Gastroesophageal sphincter (tissue), 4 donors: ENCODE measurements around the gene C1QTNF4. TPM values are rescaled to one million over a fixed set of nuclear protein-coding genes. Genes with fewer than 3 reads are reported as not detected.

Source experiments
- ATAC-seq: fragments of 150-250 bp; one replicate; pipeline ENCODE4 v1.9.1; 2016; ENCODE audit warnings: mild to moderate bottlenecking, moderate library complexity
- H3K27ac ChIP-seq, 4 donors: fragments of 200-600 bp; sonication (generic) in 3 of 4; 1 replicate in 3 of 4; 2 replicates in 1 of 4; pipeline ENCODE4 v1.5.1; 2016 to 2019
- H3K27me3 ChIP-seq: fragments of 200-600 bp; sonication (generic); one replicate; pipeline ENCODE4 v1.5.1; 2019
- H3K36me3 ChIP-seq, 2 donors: fragments of 200-600 bp; sonication (generic); one replicate each; pipeline ENCODE4 v1.5.1; 2019; ENCODE audit warnings: control low read depth in 1 of 2
- H3K4me1 ChIP-seq, 3 donors: fragments of 200-600 bp; sonication (generic); 1 replicate in 2 of 3; 2 replicates in 1 of 3; pipeline ENCODE4 v1.5.1; 2016 to 2019; ENCODE audit warnings: control low read depth in 2 of 3
- H3K4me3 ChIP-seq, 2 donors: fragments of 200-600 bp; sonication (generic); one replicate each; pipeline ENCODE4 v1.5.1; 2019; ENCODE audit warnings: mild to moderate bottlenecking in 1 of 2, moderate library complexity in 1 of 2
- H3K9me3 ChIP-seq, 3 donors: fragments of 200-600 bp; sonication (generic); one replicate each; pipeline ENCODE4 v1.5.1; 2017 to 2019; ENCODE audit warnings: control low read depth in 2 of 3
- CTCF ChIP-seq, 4 experiments: fragments of 200-600 bp in 2 of 4; fragments of 450-650 bp in 2 of 4; sonication (generic) in 1 of 4; IDR thresholded peaks; one replicate each; pipeline ENCODE4 v1.5.1; 2017 to 2019; ENCODE audit warnings: antibody characterized with exemption in 4 of 4, mild to moderate bottlenecking in 2 of 4, moderate library complexity in 2 of 4
- EP300 ChIP-seq: sonication (generic); formaldehyde crosslinking; IDR thresholded peaks from one replicate; pipeline ENCODE4 v1.6.1; 2017; ENCODE audit warnings: antibody characterized with exemption, mild to moderate bottlenecking
- POLR2A ChIP-seq, 2 donors: fragments of 450-650 bp; IDR thresholded peaks; one replicate each; pipeline ENCODE4 v1.6.1; 2017; ENCODE audit warnings: antibody characterized with exemption in 2 of 2, mild to moderate bottlenecking in 2 of 2, moderate library complexity in 1 of 2
- POLR2AphosphoS5 ChIP-seq: sonication (generic); formaldehyde crosslinking; IDR thresholded peaks from one replicate; pipeline ENCODE4 v1.6.1; 2017; ENCODE audit warnings: antibody characterized with exemption
- WGBS, 2 donors: methylation state at CpG; one replicate each; pipeline ENCODE4 v1.1.5; 2018; ENCODE audit warnings: low coverage in 1 of 2; 5-methylcytosine and 5-hydroxymethylcytosine counted together
- total RNA-seq, 4 donors: library from RNA; depleted of rRNA; stranded (reverse); fragments of >200 nt; gene quantifications; one replicate each; pipeline ENCODE4 v1.1.0, GENCODE V29; 2016

Gene C1QTNF4
- total RNA-seq, 4 donors from 2014 or later, result 0.47 to 5.1 (median 2.3) TPM

GRCh38 chr11:47606731-47607130, 12.5 kb upstream of the C1QTNF4 start:
- H3K27me3 ChIP-seq, result no peaks in the 10 kb centered on the region
- H3K9me3 ChIP-seq, result no peaks in the 10 kb centered on the region
- ATAC-seq, result no peak
- WGBS, 2 donors, result 27 to 38% methylated on average over 4 to 5 of the region's 5 CpGs
- TF ChIP-seq CTCF (IDR thresholded peaks at IDR 0.05) (no peak), POLR2AphosphoS5 (no peak), EP300 (no peak), POLR2A (IDR thresholded peaks at IDR 0.05) (no peak)
- peaks cover 0 to 19% of the 10 kb centered on the region in 2 donors for H3K36me3 ChIP-seq
- H3K4me3 ChIP-seq, result no peak overlapping the region
- no peak overlapping the region for H3K27ac ChIP-seq
- no peaks in the 10 kb centered on the region for H3K4me1 ChIP-seq

GRCh38 chr11:47605921-47606320, 11.7 kb upstream of the C1QTNF4 start:
- no peak overlapping the region for H3K4me3 ChIP-seq
- no peak overlapping the region for H3K27ac ChIP-seq
- H3K4me1 ChIP-seq, result no peaks in the 10 kb centered on the region
- peaks cover 0 to 13% of the 10 kb centered on the region in 2 donors for H3K36me3 ChIP-seq
- ATAC-seq, result no peak
- 72 to 75% methylated on average over 3 of the region's 3 CpGs for WGBS, 2 donors
- H3K27me3 ChIP-seq, result no peaks in the 10 kb centered on the region
- H3K9me3 ChIP-seq, result no peaks in the 10 kb centered on the region
- TF ChIP-seq EP300, result no peak

- WGBS, 2 donors, result 67 to 89% methylated on average over 1 to 4 of the region's 4 CpGs
- TF ChIP-seq POLR2A (IDR thresholded peaks at IDR 0.05), result no peak
- TF ChIP-seq CTCF (IDR thresholded peaks at IDR 0.05), result no peak
- no peak for TF ChIP-seq EP300
- no peak for TF ChIP-seq POLR2AphosphoS5
- ATAC-seq, result no peak
- Histone ChIP-seq H3K36me3 (no peaks in the 10 kb centered on the region), H3K27me3 (no peaks in the 10 kb centered on the region), H3K9me3 (no peaks in the 10 kb centered on the region), H3K27ac (no peak overlapping the region), H3K4me3 (no peak overlapping the region), H3K4me1 (no peaks in the 10 kb centered on the region)
Observed at GRCh38 chr11:47603295-47603694, 9.1 kb upstream of the C1QTNF4 start.

- WGBS, 2 donors, result 64 to 76% methylated on average over 3 to 4 of the region's 4 CpGs
- Histone ChIP-seq H3K27me3 (peaks cover 5% of the 10 kb centered on the region), H3K4me1 (no peaks in the 10 kb centered on the region), H3K4me3 (no peak overlapping the region), H3K9me3 (no peaks in the 10 kb centered on the region), H3K36me3 (no peaks in the 10 kb centered on the region), H3K27ac (no peak overlapping the region)
- TF ChIP-seq CTCF (IDR thresholded peaks at IDR 0.05), result no peak
- TF ChIP-seq EP300, result no peak
- TF ChIP-seq POLR2A (IDR thresholded peaks at IDR 0.05), result no peak
- no peak for TF ChIP-seq POLR2AphosphoS5
- no peak for ATAC-seq
Observed at GRCh38 chr11:47599902-47600301, 5.7 kb upstream of the C1QTNF4 start.

- no peaks in the 10 kb centered on the region for H3K36me3 ChIP-seq
- 60 to 100% methylated on average over 1 of the region's 1 CpG for WGBS, 2 donors
- no peak overlapping the region for H3K4me3 ChIP-seq
- no peak for ATAC-seq
- peaks cover 44% of the 10 kb centered on the region for H3K27me3 ChIP-seq
- no peak overlapping the region for H3K27ac ChIP-seq
- H3K9me3 ChIP-seq, result no peaks in the 10 kb centered on the region
- no peak for TF ChIP-seq EP300
- no peak for TF ChIP-seq POLR2AphosphoS5
- TF ChIP-seq CTCF (IDR thresholded peaks at IDR 0.05), result no peak
- TF ChIP-seq POLR2A (IDR thresholded peaks at IDR 0.05), result no peak
- peaks cover 0 to 15% (median 11%) of the 10 kb centered on the region in 3 donors for H3K4me1 ChIP-seq
Observed at GRCh38 chr11:47595967-47596366, 1.8 kb upstream of the C1QTNF4 start.
